IPS-18c (cell line): Measurements from ENCODE around the gene UNK.
A peak's percentile ranks its signal among the peaks of the same experiment; 100 is the strongest.

Source experiments
- H3K4me3 ChIP-seq: 2 replicates; pipeline ENCODE4 v1.7.0; 2013; ENCODE audit warnings: low read depth, mild to moderate bottlenecking, low read length, moderate library complexity; ENCODE audit not compliant: insufficient read depth
- H3K9me3 ChIP-seq: one replicate; pipeline ENCODE4 v1.6.1; 2013; ENCODE audit warnings: mild to moderate bottlenecking, low read length, moderate library complexity; ENCODE audit not compliant: control insufficient read depth, insufficient read depth

UNK gene

DNA sequence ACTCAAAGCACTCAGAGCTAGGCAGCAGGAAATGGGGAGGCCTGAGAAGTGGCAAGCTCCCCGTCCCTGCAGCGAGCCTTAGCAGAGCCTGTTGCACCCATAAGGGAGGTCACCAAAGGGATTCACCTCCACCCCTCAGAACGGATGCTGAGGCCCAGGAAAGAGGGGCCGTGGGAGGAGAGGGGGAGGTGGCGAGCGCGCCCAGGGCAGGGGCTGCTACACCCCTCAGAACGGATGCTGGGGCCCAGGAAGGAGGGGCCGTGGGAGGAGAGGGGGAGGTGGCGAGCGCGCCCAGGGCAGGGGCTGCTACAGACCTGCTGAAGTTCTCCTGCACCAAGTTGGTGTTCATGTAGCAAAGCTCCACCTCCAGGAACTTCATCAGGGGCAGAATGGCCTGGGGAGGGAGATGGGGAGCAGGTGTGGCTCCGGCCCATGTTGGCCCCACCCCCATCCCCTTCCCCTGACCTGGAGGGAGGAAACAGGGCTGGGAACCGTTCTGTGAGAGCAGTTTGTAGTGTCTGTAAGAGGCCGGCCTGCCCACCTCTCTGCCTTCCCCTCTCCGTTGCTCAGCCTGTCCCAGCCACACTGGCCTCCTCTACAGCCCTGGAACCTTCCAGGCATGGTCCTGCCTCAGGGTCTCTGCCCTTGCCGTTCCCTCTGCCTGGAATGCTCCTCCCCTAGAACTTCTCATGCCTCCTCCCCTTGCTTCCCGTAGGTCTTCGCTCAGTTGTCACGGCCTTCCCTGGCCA lies 48.2 kb downstream of the UNK start:
- Histone ChIP-seq H3K9me3 (no peaks in the 10 kb centered on the region), H3K4me3 (peak overlapping the region; percentile 28; the same call in 1 of the 2 replicates)

DNA sequence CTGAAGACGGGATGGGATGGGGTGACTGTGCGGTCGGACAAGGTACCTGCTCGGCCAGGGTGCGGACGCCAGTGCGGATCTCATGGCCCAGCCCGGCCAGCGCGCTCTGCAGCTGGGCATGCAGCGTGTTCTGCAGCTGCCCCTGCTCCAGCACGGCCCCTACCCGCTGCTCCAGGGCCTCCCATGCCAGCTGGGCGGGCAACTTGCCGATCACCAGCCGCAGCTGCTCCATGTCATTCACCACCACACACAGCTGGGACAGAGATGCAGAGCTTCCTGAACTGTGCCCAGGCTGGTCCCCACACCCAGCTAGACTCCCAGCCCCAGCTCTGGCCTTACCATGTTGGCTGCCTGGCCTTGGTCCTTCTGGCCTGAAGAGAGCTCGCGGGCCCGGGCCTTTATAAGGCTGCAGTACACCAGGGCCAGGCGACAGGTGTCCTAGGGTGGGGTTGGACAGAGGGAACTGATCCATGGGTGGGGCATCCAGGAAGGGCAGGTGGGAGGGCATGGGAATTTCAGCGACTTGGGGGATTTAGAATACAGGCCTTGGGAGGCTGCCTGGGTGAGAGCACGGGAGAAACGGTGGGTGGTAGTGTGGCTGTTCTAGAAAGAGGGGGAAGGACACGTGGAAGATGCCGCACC lies 49.8 kb downstream of the UNK start:
- H3K4me3 ChIP-seq: no peak overlapping the region
- no peaks in the 10 kb centered on the region for H3K9me3 ChIP-seq

- Histone ChIP-seq H3K4me3 (no peak overlapping the region), H3K9me3 (no peaks in the 10 kb centered on the region)
Measured at GRCh38 chr17:75834928-75835653, 50.5 kb downstream of the UNK start.

DNA sequence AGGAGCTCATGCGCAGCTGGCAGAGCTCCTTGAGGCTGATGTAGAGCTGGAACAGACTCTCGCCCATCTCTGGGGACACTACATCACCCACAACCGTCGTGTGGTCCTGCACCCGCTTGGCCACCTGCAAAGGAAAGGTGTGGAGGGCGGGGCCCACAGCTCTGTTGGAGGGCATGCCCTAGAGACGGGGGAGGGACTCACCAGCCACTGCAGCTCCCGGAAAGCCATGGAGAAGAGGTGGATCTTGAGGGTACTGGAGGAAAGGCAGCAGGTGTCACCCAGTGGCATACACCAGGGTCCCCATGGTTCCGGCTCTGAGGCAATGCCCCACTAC lies 51.0 kb downstream of the UNK start:
- Histone ChIP-seq H3K4me3 (no peak overlapping the region), H3K9me3 (no peaks in the 10 kb centered on the region)

DNA sequence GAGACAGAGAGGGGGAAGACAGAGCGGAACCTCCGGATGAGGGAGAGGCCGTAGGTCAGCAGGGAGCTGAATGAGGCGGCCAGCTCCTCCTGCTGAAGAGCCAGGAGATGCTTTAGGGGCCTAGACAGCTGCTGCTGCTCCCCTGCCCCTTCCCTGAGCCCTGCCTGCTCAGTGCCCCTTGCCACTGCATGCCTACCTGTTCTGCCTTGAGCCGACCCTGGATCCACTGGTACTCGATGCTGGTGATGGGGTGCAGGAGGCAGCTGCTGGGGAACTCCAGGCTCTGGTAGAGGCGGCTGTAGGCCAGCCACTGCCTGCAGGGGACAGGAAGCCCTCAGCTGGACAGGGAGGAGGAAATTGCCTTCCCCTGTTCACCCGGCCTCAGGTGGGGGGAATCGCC lies 52.0 kb downstream of the UNK start:
- H3K4me3 ChIP-seq: no peak overlapping the region
- no peaks in the 10 kb centered on the region for H3K9me3 ChIP-seq

GRCh38 chr17:75837899-75838298 lies 53.3 kb downstream of the UNK start:
- Histone ChIP-seq H3K4me3 (no peak overlapping the region), H3K9me3 (no peaks in the 10 kb centered on the region)

DNA sequence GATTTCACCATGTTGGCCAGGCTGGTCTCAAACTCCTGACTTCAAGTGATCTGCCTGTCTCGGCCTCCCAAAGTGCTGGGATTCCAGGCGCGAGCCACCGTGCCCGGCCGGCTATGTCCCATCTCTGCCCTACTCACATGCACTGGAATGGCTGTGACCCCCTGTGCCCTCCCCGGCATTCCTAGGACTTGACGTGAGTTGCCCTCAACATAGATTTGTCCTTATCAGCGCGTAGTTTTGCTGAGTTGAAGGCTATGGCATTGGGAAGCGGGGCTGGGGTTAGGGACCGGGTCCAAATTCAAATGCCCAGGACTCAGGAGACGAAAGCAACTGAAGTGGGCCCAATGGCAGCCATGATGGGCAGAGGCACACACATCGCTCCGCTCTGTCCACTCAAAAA lies 53.8 kb downstream of the UNK start:
- H3K4me3 ChIP-seq: no peak overlapping the region
- H3K9me3 ChIP-seq: no peaks in the 10 kb centered on the region

- no peaks in the 10 kb centered on the region for H3K9me3 ChIP-seq
- H3K4me3 ChIP-seq: no peak overlapping the region
Measured at GRCh38 chr17:75839942-75840798, 55.6 kb downstream of the UNK start.

DNA sequence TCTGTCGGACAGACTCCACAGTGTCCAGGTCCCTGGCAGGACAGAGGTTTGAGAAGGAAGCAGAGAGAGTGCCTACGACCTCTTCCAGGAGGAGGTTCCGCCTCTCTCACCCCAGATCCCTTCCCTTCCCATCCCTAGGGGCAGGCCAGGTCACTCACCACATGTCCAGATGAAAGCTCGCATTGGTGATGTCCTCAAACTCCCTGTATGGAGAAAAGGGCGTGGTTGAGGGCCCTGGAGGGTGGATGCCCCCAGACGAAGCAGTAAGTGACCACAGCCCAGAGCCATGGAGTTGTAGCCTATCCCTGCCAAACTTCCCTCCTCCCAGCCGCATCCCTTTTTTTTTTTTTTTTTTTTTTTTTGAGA lies 56.2 kb downstream of the UNK start:
- no peaks in the 10 kb centered on the region for H3K9me3 ChIP-seq
- H3K4me3 ChIP-seq: no peak overlapping the region

GRCh38 chr17:75842411-75842810 lies 57.8 kb downstream of the UNK start:
- no peak overlapping the region for H3K4me3 ChIP-seq
- no peaks in the 10 kb centered on the region for H3K9me3 ChIP-seq

DNA sequence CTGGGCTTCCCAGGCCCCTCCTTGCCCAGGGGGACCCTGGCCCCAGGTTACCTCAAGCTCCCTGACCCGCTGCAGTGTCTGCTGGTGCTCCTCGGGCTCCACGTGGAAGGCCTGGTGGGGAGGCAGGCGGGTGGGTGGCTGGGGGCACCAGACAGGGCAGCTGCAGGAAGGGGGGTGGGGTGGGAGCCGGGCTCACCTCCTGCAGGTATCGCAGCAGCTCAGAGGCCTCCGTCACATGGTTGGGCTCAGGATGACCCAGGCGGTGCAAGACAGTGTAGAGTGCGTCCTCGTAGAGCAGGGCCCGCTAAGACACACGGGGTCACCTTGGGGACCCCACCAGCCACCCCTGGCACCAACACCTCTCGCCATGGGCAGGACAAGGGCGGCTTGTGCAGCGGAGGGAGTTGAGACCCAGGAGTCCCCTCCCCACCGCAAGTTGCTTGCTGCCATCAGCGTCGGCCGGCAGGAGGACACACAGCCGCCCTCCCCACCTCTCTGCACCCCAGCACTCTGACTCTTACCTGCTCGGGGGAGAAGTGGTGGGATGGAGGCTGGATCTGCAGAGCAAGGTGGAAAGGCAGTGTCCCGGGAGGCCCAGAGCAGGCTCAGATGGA lies 58.5 kb downstream of the UNK start:
- no peak overlapping the region for H3K4me3 ChIP-seq
- H3K9me3 ChIP-seq: no peaks in the 10 kb centered on the region

DNA sequence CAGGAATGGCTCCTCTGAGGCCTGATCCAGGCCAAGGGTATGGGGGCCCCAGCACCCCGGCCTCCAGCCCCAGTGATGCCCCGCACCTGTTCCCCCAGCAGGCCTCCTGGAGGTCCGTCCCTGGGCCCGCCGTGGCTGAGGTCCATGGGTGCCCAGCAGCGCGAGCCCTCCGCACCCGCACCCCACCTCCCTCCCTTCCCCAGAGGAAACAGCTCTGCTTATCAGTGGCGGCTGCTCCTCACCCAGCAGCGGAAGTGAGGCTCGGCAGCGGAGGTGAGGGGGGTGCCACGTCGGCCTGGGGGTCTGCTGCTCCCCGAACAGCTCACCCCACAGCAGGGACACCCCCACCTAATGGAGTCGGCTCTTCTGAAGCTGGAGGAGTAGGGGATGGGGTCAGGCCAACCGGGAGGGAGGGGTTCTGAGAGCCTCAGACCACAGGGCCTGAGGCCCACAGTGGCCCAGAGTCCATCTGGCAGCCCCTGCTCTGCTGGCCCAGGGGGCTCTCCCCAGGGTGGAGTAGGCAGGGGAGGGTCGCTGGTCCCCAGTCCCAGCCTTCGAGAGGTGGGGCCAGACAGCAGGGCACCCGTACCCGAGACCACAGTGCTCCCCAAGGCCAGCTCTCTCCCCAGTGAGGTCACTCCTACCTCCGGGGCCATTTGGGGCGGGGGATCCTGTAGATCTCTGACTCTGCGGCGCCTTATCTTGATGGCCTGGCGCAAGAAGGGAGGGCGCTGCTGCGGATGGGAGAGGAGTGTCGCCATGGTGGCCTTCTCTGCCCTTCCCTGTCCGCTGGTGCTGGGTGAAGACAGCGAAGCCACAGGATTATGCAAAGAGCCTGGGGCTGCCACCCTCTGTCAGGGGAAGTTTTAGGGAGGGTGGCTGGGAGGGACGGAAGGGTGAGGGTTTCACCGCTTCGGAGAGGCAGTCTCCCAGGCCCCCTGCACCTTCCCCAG lies 59.2 kb downstream of the UNK start, which contains the start of gene UNC13D:
TSS of gene UNC13D (minus strand) at position 828 of the 953 bp plus-strand sequence. CDS start at position 761, 67 bp downstream.
- H3K9me3 ChIP-seq: no peaks in the 10 kb centered on the region
- no peak within 1 kb of the TSS for H3K4me3 ChIP-seq

DNA sequence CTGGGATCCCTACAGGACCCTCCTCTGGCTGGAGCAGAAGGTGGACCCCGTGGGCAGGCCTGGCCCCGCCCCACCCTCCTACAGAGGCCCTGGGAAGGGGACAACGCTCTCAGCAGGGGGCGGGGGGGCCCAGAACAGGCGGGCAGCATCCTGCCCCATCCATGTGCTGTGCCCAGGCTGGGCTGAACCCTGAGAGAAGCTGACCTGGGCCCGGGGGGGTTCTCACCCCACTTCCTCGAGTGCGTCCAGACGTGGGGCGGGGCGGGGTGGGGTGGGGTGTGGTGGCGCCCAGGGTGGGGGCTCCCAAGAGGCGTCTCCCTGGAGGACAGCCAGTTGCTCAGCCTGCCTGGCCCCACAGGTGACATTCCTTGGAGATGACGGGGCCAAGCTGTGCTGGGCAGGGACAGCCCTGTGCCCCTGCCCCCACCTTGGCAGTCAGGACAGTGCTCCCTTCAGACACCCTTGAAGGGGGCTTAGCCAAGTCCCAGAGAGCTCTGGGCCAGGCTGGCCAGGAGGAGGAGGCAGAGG lies 60.0 kb downstream of the UNK start:
- no peak overlapping the region for H3K4me3 ChIP-seq

GRCh38 chr17:75845058-75845711 lies 60.6 kb downstream of the UNK start:
- H3K4me3 ChIP-seq: no peak overlapping the region
- no peaks in the 10 kb centered on the region for H3K9me3 ChIP-seq

More for the DNA sequence above, 60.0 kb downstream of the UNK start:
- no peaks in the 10 kb centered on the region for H3K9me3 ChIP-seq

DNA sequence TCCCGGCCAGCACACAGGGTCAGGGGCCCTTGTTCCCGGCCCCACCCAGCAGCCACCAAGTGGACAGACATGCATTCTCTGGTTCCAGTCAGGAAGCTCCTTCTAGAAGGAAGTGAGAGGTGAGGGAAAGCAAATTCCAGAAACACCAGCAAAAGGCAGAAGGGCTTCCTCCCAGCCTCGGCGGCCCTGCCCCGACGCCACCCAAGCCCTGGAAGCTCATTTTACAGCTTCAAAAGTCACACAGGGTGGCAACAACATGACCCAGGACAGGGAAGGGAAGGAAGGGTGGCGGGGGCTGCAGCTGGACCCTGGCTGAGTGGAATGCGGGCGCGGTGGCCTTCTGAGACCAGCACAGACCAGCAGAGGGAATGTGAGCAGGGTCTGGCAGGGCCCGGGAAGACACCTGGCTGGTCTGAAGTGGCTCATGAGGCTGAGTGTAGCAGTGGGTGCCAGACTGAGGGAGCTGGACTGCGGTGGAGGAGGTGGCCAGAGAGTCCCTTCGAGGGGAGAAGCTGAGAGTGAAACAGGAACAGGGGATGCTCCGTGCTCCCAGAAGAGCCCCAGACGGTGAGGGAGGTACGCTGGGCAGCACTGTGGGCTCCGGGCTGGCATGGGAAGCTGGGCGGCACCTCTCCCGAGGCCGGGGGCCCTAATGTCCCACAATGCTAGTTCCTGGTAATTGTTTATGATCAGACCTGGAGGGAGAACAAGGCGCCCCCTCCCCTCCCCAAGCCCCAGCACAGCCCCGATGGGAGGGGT lies 61.5 kb downstream of the UNK start:
- Histone ChIP-seq H3K4me3 (no peak overlapping the region), H3K9me3 (no peaks in the 10 kb centered on the region)
